H1 (cell line): ENCODE data around the gene SPINK1. TPM values are rescaled to one million over a fixed set of nuclear protein-coding genes. Genes with fewer than 3 reads are reported as not detected.

ENCODE experiments used
- CTCF ChIA-PET: fragments of 300-600 bp; sonication (Branson Sonifier 250); formaldehyde crosslinking; loops from one replicate; lab custom pipeline; 2021; ENCODE audit not compliant: partially characterized antibody; lab: Charles Lee
- POLR2A ChIA-PET: fragments of 300-600 bp; sonication (Branson Sonifier 250); formaldehyde crosslinking; loops from one replicate; lab custom pipeline; 2021; ENCODE audit warnings: inconsistent platforms; ENCODE audit not compliant: partially characterized antibody; lab: Charles Lee
- DNase-seq, 2 experiments: peaks; one replicate each; pipeline versions ENCODE4 v3.0.0 to v3.0.0-alpha.2; 2010 to 2022; ENCODE audit warnings: low spot score in 2 of 2, low read depth in 1 of 2, mixed read lengths in 1 of 2
- FAIRE-seq: peaks from 2 replicates; lab custom pipeline; 2011; peaks lifted over from hg19 to GRCh38; lab: Jason Lieb, UNC
- H2AFZ ChIP-seq: 2 replicates; pipeline ENCODE4 v1.8.1; 2012; ENCODE audit warnings: low read length, inconsistent platforms
- H2AK5ac ChIP-seq: 2 replicates; pipeline ENCODE4 v1.6.1; 2013; ENCODE audit warnings: low read depth, low read length
- H2BK120ac ChIP-seq: replicated peaks from 2 replicates; pipeline ENCODE3; 2013; ENCODE audit warnings: low read depth, low read length, inconsistent platforms
- H2BK12ac ChIP-seq: 2 replicates; pipeline ENCODE4 v1.6.1; 2013; ENCODE audit warnings: low read depth, low read length
- H2BK15ac ChIP-seq: 2 replicates; pipeline ENCODE4 v1.6.1; 2013; ENCODE audit warnings: low read length
- H2BK20ac ChIP-seq: 2 replicates; pipeline ENCODE4 v1.6.1; 2013; ENCODE audit warnings: low read length
- H2BK5ac ChIP-seq: 2 replicates; pipeline ENCODE4 v1.6.1; 2013; ENCODE audit warnings: low read depth, low read length
- H3K14ac ChIP-seq: 2 replicates; pipeline ENCODE4 v1.6.1; 2013; ENCODE audit warnings: inconsistent platforms; ENCODE audit not compliant: insufficient read length
- H3K18ac ChIP-seq: 2 replicates; pipeline ENCODE4 v1.6.1; 2013; ENCODE audit warnings: low read length; ENCODE audit errors: extremely low read depth
- H3K23ac ChIP-seq: 2 replicates; pipeline ENCODE4 v1.6.1; 2013; ENCODE audit warnings: inconsistent platforms; ENCODE audit not compliant: insufficient read length
- H3K23me2 ChIP-seq: 2 replicates; pipeline ENCODE4 v1.6.1; 2013; ENCODE audit warnings: low read depth, low read length
- H3K27ac ChIP-seq: 2 replicates; pipeline ENCODE4 v1.6.1; 2011; ENCODE audit warnings: low read depth, low read length, inconsistent platforms
- H3K27me3 ChIP-seq, 4 experiments: replicated peaks in 1 of 4; 1 replicate in 1 of 4; 2 replicates in 3 of 4; pipeline versions ENCODE4 v1.6.1 to v1.8.1; 2011 to 2013; ENCODE audit warnings: low read length in 3 of 4, mild to moderate bottlenecking in 3 of 4, inconsistent platforms in 2 of 4, mixed read lengths in 2 of 4, moderate library complexity in 1 of 4; ENCODE audit not compliant: control insufficient read depth in 3 of 4, insufficient read depth in 3 of 4; ENCODE audit errors: extremely low read depth in 1 of 4
- H3K36me3 ChIP-seq, 4 experiments: 2 replicates each; pipeline versions ENCODE4 v1.6.1 to v1.8.1; 2011 to 2013; ENCODE audit warnings: mild to moderate bottlenecking in 4 of 4, low read length in 3 of 4, moderate library complexity in 2 of 4, control low read depth in 1 of 4, inconsistent platforms in 1 of 4; ENCODE audit not compliant: insufficient read depth in 4 of 4, control insufficient read depth in 2 of 4
- H3K4ac ChIP-seq: replicated peaks from 2 replicates; pipeline ENCODE3; 2013; ENCODE audit warnings: low read length, low read depth, mixed read lengths, inconsistent platforms; ENCODE audit not compliant: insufficient read length
- H3K4me1 ChIP-seq, 4 experiments: replicated peaks in 1 of 4; 1 replicate in 1 of 4; 2 replicates in 3 of 4; pipeline versions ENCODE4 v1.6.1 to v1.8.1; 2011 to 2013; ENCODE audit warnings: low read length in 3 of 4, inconsistent platforms in 2 of 4, mixed read lengths in 1 of 4; ENCODE audit not compliant: insufficient read depth in 4 of 4, control insufficient read depth in 3 of 4
- H3K4me2 ChIP-seq, 2 experiments: 2 replicates each; pipeline versions ENCODE4 v1.6.1 to v1.8.1; 2011 to 2013; ENCODE audit warnings: low read depth in 2 of 2, low read length in 2 of 2, control low read depth in 1 of 2, inconsistent platforms in 1 of 2, mild to moderate bottlenecking in 1 of 2; ENCODE audit not compliant: insufficient read depth in 1 of 2
- H3K4me3 ChIP-seq, 4 experiments: fragments of 200-600, 300-600 bp in 1 of 4; sonication (generic), shearing (Covaris generic), sonication (Bioruptor Twin) in 1 of 4; 2 replicates each; pipeline versions ENCODE4 v1.5.1 to v1.8.1; 2011 to 2016; ENCODE audit warnings: low read length in 4 of 4, low read depth in 3 of 4, control low read depth in 2 of 4, inconsistent platforms in 2 of 4, mild to moderate bottlenecking in 2 of 4, mixed read lengths in 1 of 4, moderate library complexity in 1 of 4; ENCODE audit not compliant: insufficient read depth in 2 of 4; ENCODE audit errors: extremely low read depth in 1 of 4
- H3K56ac ChIP-seq: replicated peaks from 2 replicates; pipeline ENCODE3; 2013; ENCODE audit warnings: low read depth, mild to moderate bottlenecking, mixed read lengths, low read length, inconsistent platforms; ENCODE audit not compliant: insufficient read length
- H3K79me1 ChIP-seq: 2 replicates; pipeline ENCODE4 v1.6.1; 2013; ENCODE audit warnings: low read depth, low read length, control low read depth
- H3K79me2 ChIP-seq, 2 experiments: 2 replicates each; pipeline versions ENCODE4 v1.6.1 to v1.8.1; 2012 to 2013; ENCODE audit warnings: low read length in 2 of 2, mild to moderate bottlenecking in 2 of 2, inconsistent platforms in 1 of 2; ENCODE audit not compliant: insufficient read depth in 2 of 2, control insufficient read depth in 1 of 2
- H3K9ac ChIP-seq, 4 experiments: replicated peaks in 1 of 4; 1 replicate in 1 of 4; 2 replicates in 3 of 4; pipeline versions ENCODE4 v1.6.1 to v1.8.1; 2011 to 2013; ENCODE audit warnings: low read depth in 3 of 4, low read length in 3 of 4, control low read depth in 2 of 4, mild to moderate bottlenecking in 2 of 4, moderate library complexity in 2 of 4, inconsistent platforms in 1 of 4; ENCODE audit errors: extremely low read depth in 1 of 4
- H3K9me3 ChIP-seq, 2 experiments: 2 replicates each; pipeline versions ENCODE4 v1.6.1 to v1.8.1; 2012 to 2013; ENCODE audit warnings: mild to moderate bottlenecking in 2 of 2, moderate library complexity in 2 of 2, control low read depth in 1 of 2, inconsistent platforms in 1 of 2, low read depth in 1 of 2, low read length in 1 of 2, mixed read lengths in 1 of 2; ENCODE audit not compliant: insufficient read depth in 2 of 2
- H4K20me1 ChIP-seq, 2 experiments: replicated peaks in 1 of 2; 2 replicates each; pipeline versions ENCODE3 to v1.8.1; 2011 to 2013; ENCODE audit warnings: inconsistent platforms in 2 of 2, low read length in 2 of 2, mild to moderate bottlenecking in 1 of 2; ENCODE audit not compliant: insufficient read depth in 2 of 2, control insufficient read depth in 1 of 2
- H4K5ac ChIP-seq: 2 replicates; pipeline ENCODE4 v1.6.1; 2013; ENCODE audit warnings: low read length, low read depth, mixed read lengths, inconsistent platforms; ENCODE audit not compliant: insufficient read length
- H4K8ac ChIP-seq: 2 replicates; pipeline ENCODE4 v1.8.0; 2013; ENCODE audit warnings: mild to moderate bottlenecking, moderate library complexity, low read length, inconsistent platforms; ENCODE audit not compliant: insufficient read depth; ENCODE audit errors: extremely low read depth
- H4K91ac ChIP-seq: replicated peaks from 2 replicates; pipeline ENCODE3; 2013; ENCODE audit warnings: low read length, mixed read lengths, inconsistent platforms; ENCODE audit not compliant: insufficient read length
- WGBS, 2 experiments: shearing (Covaris generic) in 1 of 2; methylation state at CpG; one replicate each; pipeline versions ENCODE4 v1.1.6 to v1.1.7; 2013 to 2015; ENCODE audit warnings: low lambda C conversion rate in 2 of 2, mixed read lengths in 2 of 2, inconsistent platforms in 1 of 2, low coverage in 1 of 2, missing lambda C conversion rate in 1 of 2; ENCODE audit not compliant: insufficient replicate concordance in 2 of 2, insufficient coverage in 1 of 2, insufficient read length in 1 of 2; ENCODE audit errors: extremely low coverage in 1 of 2, missing lambda C conversion rate in 1 of 2; 5-methylcytosine and 5-hydroxymethylcytosine counted together
- polyA plus RNA-seq, 7 experiments: library from polyadenylated mRNA; depleted of rRNA in 3 of 7; stranded (reverse) in 5 of 7; unstranded in 2 of 7; fragments of >200 nt in 5 of 7; fragments of 200-250 nt in 2 of 7; gene quantifications; 1 replicate in 5 of 7; 2 replicates in 1 of 7; 4 replicates in 1 of 7; pipeline versions ENCODE4 v1.2.1 to v1.2.3, GENCODE V29; 2011 to 2013; ENCODE audit warnings: missing spikeins in 2 of 7, mixed read lengths in 2 of 7
- total RNA-seq: library from RNA; stranded (reverse); fragmentation: NEBNext Ultra II Directional; extraction: Animal tissue kit (Norgen Biotek cat#: 25700); gene quantifications from 2 replicates; pipeline ENCODE4 v1.2.1, GENCODE V29; 2021

SPINK1 gene
- total and polyA plus RNA-seq, 2 of the 8 experiments (the other 6 are each of a cell fraction or from before 2014, with no cell fraction given), result 0.48 to 1.3 TPM

DNA sequence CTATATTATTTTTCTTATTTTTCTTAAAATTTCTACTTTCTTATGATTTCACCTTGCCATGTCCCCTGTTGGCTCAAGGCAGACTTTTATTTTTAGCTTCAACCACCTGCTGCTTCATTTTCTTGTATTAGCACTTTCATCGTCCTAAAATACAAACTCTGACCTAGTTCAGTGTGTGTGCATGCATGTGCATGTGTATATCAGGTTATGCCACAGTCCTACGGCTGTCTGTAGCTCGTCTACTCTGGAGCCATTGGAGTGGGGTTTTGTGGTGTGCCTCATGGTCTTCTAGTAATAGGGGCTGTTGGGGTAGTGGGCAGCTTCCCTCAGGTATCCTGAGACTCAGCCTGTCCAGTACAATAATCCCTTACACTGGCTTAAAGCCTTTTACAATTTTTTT, 13.4 kb upstream of the SPINK1 start:
- H3K27me3 ChIP-seq, result no peaks in the 10 kb centered on the region
- H3K9me3 ChIP-seq, result no peaks in the 10 kb centered on the region
- H4K20me1 ChIP-seq, result no peaks in the 10 kb centered on the region
- ChIA-PET POLR2A (interaction anchor here (1.6 to 9.7 kb wide), 2 partner anchors 13 to 24 kb away, joined by 6 to 201 read pairs; no protein-coding TSS in a partner anchor), CTCF (interaction anchor here (0.6 to 2.8 kb wide), 4 partner anchors 12 to 886 kb away, joined by 3 to 19 read pairs (median 7); no protein-coding TSS in a partner anchor)
- H4K5ac ChIP-seq, result no peak overlapping the region
- no peak overlapping the region for H4K91ac ChIP-seq
- H3K79me2 ChIP-seq, result no peaks in the 10 kb centered on the region
- H3K79me1 ChIP-seq, result no peaks in the 10 kb centered on the region
- no peak overlapping the region for H3K23ac ChIP-seq
- no peak overlapping the region for H2AK5ac ChIP-seq
- DNase-seq, result no peak
- H3K4me3 ChIP-seq, result no peak overlapping the region
- H3K14ac ChIP-seq, result no peak overlapping the region
- no peaks in the 10 kb centered on the region for H3K4me1 ChIP-seq
- no peak overlapping the region for H3K18ac ChIP-seq
- H3K36me3 ChIP-seq, result no peaks in the 10 kb centered on the region
- FAIRE-seq, result no peak
- no peak overlapping the region for H3K4me2 ChIP-seq
- no peak overlapping the region for H3K27ac ChIP-seq
- no peaks in the 10 kb centered on the region for H3K23me2 ChIP-seq
- no peak overlapping the region for H3K4ac ChIP-seq
- no peak overlapping the region for H3K56ac ChIP-seq
- H2AFZ ChIP-seq, result no peak overlapping the region
- H2BK20ac ChIP-seq, result no peak overlapping the region
- 77% methylated on average over 3 of the region's 3 CpGs; no CpG with 5 or more reads in 1 of the 2 experiments for WGBS, 2 experiments
- no peak overlapping the region for H3K9ac ChIP-seq
- H4K8ac ChIP-seq, result no peak overlapping the region
- no peak overlapping the region for H2BK120ac ChIP-seq
- H2BK5ac ChIP-seq, result no peak overlapping the region
- no peak overlapping the region for H2BK12ac ChIP-seq
- no peak overlapping the region for H2BK15ac ChIP-seq
